SJCRH30 (cell line): ENCODE measurements around the gene NAV2. TPM values are rescaled to one million over a fixed set of nuclear protein-coding genes. Genes with fewer than 3 reads are reported as not detected.

Source experiments
- DNase-seq, 2 experiments: peaks; one replicate each; pipeline ENCODE4 v3.0.0-alpha.2; 2015 to 2020
- H3K27ac ChIP-seq: fragments of 250-450 bp; sonication (Bioruptor Pico); 2 replicates; pipeline ENCODE4 v1.5.1; 2020; ENCODE audit warnings: mild to moderate bottlenecking, moderate library complexity
- H3K27me3 ChIP-seq: fragments of 250-450 bp; sonication (Bioruptor Pico); 2 replicates; pipeline ENCODE4 v1.5.1; 2020; ENCODE audit warnings: mild to moderate bottlenecking, moderate library complexity
- H3K36me3 ChIP-seq: fragments of 250-450 bp; sonication (Bioruptor Pico); 2 replicates; pipeline ENCODE4 v1.5.1; 2020; ENCODE audit warnings: mild to moderate bottlenecking, moderate library complexity
- H3K4me1 ChIP-seq: fragments of 250-450 bp; sonication (Bioruptor Pico); 2 replicates; pipeline ENCODE4 v1.5.1; 2020; ENCODE audit warnings: mild to moderate bottlenecking, moderate library complexity
- H3K4me3 ChIP-seq: fragments of 250-450 bp; sonication (Bioruptor Pico); 2 replicates; pipeline ENCODE4 v1.5.1; 2020; ENCODE audit warnings: mild to moderate bottlenecking, moderate library complexity
- H3K9me3 ChIP-seq: fragments of 250-450 bp; sonication (Bioruptor Pico); replicated peaks from 2 replicates; pipeline ENCODE4 v1.5.1; 2020; ENCODE audit warnings: mild to moderate bottlenecking, moderate library complexity
- total RNA-seq: library from RNA; depleted of rRNA; stranded (reverse); fragments of >200 nt; shearing (Covaris generic); gene quantifications from 2 replicates; pipeline ENCODE4 v1.2.3, GENCODE V29; 2014

Gene NAV2
- total RNA-seq, 1 experiment from 2014 or later = 73.1 TPM

GRCh38 chr11:19697721-19698121, 14.9 kb upstream of the NAV2 start:
- Histone ChIP-seq H3K27me3 (no peaks in the 10 kb centered on the region), H3K9me3 (no peaks in the 10 kb centered on the region), H3K27ac (no peak overlapping the region), H3K4me3 (no peak overlapping the region), H3K36me3 (no peaks in the 10 kb centered on the region), H3K4me1 (peaks cover 9% of the 10 kb centered on the region; the same call in 1 of the 2 replicates)
- DNase-seq = peak in 1 of 2 experiments; percentile 40

DNA sequence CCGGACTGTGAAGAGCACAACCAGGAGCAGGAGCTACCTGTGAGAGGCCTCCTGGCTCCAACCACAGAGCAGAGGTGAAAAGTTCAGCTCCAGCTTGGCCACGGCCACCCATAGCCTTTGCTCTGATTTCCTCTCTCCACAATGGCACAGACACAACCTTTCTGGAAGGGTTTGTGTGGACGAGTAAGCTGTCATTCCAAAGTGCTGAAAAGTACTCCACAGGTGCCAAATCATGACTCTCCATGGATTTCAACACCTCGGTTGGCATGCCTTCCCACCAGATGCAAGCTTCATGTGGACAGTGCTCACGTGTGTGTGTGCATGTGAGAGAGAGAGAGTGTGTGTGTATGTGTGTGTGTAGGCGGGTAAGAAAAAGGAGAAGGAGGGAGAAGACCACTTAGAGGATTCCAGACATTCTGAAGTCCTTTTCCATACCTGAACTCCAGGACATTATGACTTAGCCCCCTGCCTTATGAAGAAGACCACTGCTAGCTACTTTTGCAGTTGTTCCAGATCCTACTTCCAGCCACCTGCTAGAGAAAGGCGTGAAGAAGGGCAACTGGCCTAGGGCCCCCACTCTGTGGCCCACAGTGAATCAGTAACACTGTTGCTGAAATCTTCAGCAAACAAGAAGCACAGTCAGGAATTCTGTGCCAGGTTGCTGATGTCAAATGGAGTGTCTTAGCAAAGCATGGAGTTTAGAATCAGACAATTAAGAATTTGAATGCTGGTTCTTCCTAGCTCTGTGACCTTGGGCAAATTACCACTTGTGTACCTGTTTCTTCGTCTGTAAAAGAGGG, 13.9 kb upstream of the NAV2 start:
- H3K4me1 ChIP-seq = peaks cover 9% of the 10 kb centered on the region; the same call in 1 of the 2 replicates
- H3K36me3 ChIP-seq = no peaks in the 10 kb centered on the region
- no peak for DNase-seq
- H3K27me3 ChIP-seq = no peaks in the 10 kb centered on the region
- no peaks in the 10 kb centered on the region for H3K9me3 ChIP-seq
- H3K27ac ChIP-seq = no peak overlapping the region
- no peak overlapping the region for H3K4me3 ChIP-seq

DNA sequence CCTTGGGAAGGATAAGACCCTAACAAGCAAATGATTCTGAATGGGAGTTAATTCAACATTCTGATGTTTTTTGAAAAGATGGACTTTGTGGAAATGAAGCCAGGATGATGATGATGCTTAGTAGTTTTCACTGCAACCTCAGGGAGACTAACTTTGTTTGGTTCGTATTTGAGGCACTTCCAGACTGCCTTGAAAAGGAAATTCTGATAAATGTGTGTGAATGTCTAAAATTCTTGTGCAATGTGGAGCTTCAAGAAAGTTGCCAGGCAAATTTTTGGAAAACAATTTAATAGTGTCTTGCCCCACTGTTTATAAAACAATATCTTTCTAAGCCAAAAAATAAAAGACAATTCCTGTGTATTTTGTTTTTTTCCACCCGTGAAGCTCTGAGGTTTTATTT, 11.2 kb upstream of the NAV2 start:
- Histone ChIP-seq H3K36me3 (no peaks in the 10 kb centered on the region), H3K27ac (no peak overlapping the region), H3K4me1 (peaks cover 12% of the 10 kb centered on the region; the same call in 1 of the 2 replicates), H3K4me3 (no peak overlapping the region), H3K27me3 (no peaks in the 10 kb centered on the region), H3K9me3 (no peaks in the 10 kb centered on the region)
- DNase-seq = no peak

DNA sequence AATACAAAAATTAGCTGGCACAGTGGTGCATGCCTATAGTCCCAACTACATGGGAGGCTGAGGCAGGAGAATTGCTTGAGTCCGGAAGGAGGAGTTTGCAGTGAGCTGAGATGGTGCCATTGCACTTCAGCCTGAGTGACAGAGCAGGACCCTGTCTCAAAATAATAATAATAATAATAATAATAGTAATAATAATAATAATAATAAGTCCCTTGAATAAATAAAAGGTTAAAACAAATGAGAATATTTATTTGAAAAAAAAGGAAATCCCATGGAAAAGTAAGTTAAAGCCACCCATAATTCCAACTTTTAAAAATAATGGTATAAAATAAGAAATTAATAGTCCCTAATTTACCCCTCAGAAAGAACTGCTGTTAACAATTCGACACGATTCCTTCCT, 10.0 kb upstream of the NAV2 start:
- Histone ChIP-seq H3K27ac (no peak overlapping the region), H3K9me3 (no peaks in the 10 kb centered on the region), H3K27me3 (no peaks in the 10 kb centered on the region), H3K36me3 (no peaks in the 10 kb centered on the region), H3K4me3 (no peak overlapping the region), H3K4me1 (peaks cover 10% of the 10 kb centered on the region; the same call in 1 of the 2 replicates)
- no peak for DNase-seq

GRCh38 chr11:19703211-19703610, 9.4 kb upstream of the NAV2 start:
- Histone ChIP-seq H3K4me1 (peaks cover 4% of the 10 kb centered on the region; the same call in 1 of the 2 replicates), H3K27ac (no peak overlapping the region), H3K9me3 (no peaks in the 10 kb centered on the region), H3K36me3 (no peaks in the 10 kb centered on the region), H3K4me3 (no peak overlapping the region), H3K27me3 (no peaks in the 10 kb centered on the region)
- no peak for DNase-seq

- DNase-seq = no peak
- no peak overlapping the region for H3K4me3 ChIP-seq
- no peaks in the 10 kb centered on the region for H3K27me3 ChIP-seq
- H3K9me3 ChIP-seq = no peaks in the 10 kb centered on the region
- no peaks in the 10 kb centered on the region for H3K36me3 ChIP-seq
- no peak overlapping the region for H3K27ac ChIP-seq
- 0 out of 2 replicates have a peak, but pooled peaks cover 2% of the 10 kb centered on the region for H3K4me1 ChIP-seq
Measured at GRCh38 chr11:19704213-19704612, 8.4 kb upstream of the NAV2 start.

- Histone ChIP-seq H3K27ac (no peak overlapping the region), H3K9me3 (no peaks in the 10 kb centered on the region), H3K27me3 (no peaks in the 10 kb centered on the region), H3K4me3 (no peak overlapping the region), H3K36me3 (no peaks in the 10 kb centered on the region), H3K4me1 (peaks cover 8% of the 10 kb centered on the region)
- DNase-seq = no peak
Measured at GRCh38 chr11:19705936-19706335, 6.7 kb upstream of the NAV2 start.

- Histone ChIP-seq H3K27me3 (no peaks in the 10 kb centered on the region), H3K27ac (peak overlapping the region; percentile 95), H3K4me3 (peak overlapping the region; percentile 61), H3K36me3 (no peaks in the 10 kb centered on the region), H3K9me3 (no peaks in the 10 kb centered on the region), H3K4me1 (peaks cover 31% of the 10 kb centered on the region)
- DNase-seq = peak; percentile 63 to 75
Measured at GRCh38 chr11:19711911-19712280, 741 bp upstream of the NAV2 start.

DNA sequence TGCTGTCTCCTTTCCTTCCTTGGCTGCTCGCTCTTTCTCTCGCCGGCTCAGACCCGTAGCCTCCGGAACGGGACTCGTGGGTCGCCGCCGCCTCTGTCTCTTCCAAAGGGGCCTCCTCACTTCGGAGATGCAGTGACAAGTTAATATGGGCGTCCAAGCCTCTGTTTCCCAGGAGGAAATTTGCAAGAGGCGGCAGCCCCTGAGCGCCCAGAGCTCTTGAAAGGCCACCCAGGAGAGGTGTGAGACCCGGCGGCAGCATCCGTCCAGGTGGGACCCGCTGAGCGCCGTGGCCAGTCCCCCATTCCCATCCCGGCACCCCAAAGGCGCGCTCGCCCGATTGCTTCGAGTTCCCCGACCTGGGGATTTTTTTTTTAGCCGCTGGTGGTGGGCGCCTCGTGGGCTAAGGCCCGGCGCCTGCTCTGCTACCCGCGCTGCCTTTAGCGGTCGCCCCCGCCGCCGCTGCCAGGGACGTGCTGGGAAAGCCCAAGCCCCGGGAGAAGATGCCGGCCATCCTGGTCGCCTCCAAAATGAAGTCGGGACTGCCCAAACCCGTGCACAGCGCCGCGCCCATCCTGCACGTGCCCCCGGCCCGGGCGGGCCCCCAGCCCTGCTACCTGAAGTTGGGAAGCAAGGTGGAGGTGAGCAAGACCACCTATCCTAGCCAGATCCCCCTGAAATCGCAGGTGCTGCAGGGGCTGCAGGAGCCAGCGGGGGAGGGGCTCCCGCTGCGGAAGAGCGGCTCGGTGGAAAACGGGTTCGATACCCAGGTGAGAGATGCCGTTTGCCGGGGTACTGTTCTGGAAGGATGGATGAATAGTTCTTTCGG, 772 bp downstream of the NAV2 start:
- Histone ChIP-seq H3K9me3 (no peaks in the 10 kb centered on the region), H3K4me1 (peaks cover 31% of the 10 kb centered on the region), H3K4me3 (peak overlapping the region; percentile 61), H3K36me3 (no peaks in the 10 kb centered on the region), H3K27me3 (no peaks in the 10 kb centered on the region), H3K27ac (no peak overlapping the region)
- DNase-seq = no peak

- Histone ChIP-seq H3K9me3 (no peaks in the 10 kb centered on the region), H3K27ac (no peak overlapping the region), H3K36me3 (no peaks in the 10 kb centered on the region), H3K4me3 (no peak overlapping the region), H3K4me1 (peaks cover 31% of the 10 kb centered on the region), H3K27me3 (no peaks in the 10 kb centered on the region)
- no peak for DNase-seq
Measured at GRCh38 chr11:19714022-19714386, 1.4 kb downstream of the NAV2 start.

- Histone ChIP-seq H3K27me3 (no peaks in the 10 kb centered on the region), H3K4me1 (peaks cover 31% of the 10 kb centered on the region), H3K4me3 (no peak overlapping the region), H3K9me3 (no peaks in the 10 kb centered on the region), H3K27ac (peak overlapping the region; percentile 61), H3K36me3 (no peaks in the 10 kb centered on the region)
- peak in 1 of 2 experiments; percentile 27 for DNase-seq
Measured at GRCh38 chr11:19714387-19715363, 2.0 kb downstream of the NAV2 start.

GRCh38 chr11:19715373-19715772, 2.7 kb downstream of the NAV2 start:
- Histone ChIP-seq H3K36me3 (no peaks in the 10 kb centered on the region), H3K4me1 (peaks cover 33% of the 10 kb centered on the region), H3K27me3 (no peaks in the 10 kb centered on the region), H3K27ac (peak overlapping the region; percentile 61), H3K4me3 (no peak overlapping the region), H3K9me3 (no peaks in the 10 kb centered on the region)
- DNase-seq = peak; percentile 71 to 81

- Histone ChIP-seq H3K4me3 (no peak overlapping the region), H3K4me1 (peaks cover 29% of the 10 kb centered on the region), H3K36me3 (no peaks in the 10 kb centered on the region; the same call in 1 of the 2 replicates), H3K9me3 (no peaks in the 10 kb centered on the region), H3K27me3 (no peaks in the 10 kb centered on the region), H3K27ac (no peak overlapping the region)
- DNase-seq = no peak
Measured at GRCh38 chr11:19718051-19718450, 5.4 kb downstream of the NAV2 start.

DNA sequence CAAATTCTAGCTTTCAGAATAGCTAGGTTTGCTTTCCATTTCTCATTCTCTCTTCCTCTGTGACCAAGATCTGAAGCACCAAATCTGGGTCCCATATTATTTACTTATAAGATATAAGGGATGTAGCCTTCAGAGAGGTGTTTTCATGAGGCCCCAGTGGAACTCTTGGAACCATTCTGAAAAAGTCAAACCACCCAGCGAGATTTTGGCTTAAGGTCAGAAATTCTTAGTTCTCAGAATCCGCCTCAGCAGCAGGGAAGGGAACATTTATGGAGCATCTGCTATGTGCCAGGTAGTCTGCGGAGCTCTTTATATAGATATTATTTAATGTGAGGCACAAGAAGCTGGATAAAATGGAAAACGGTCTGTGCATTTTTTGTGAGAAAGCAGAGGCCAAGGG, 6.3 kb downstream of the NAV2 start:
- Histone ChIP-seq H3K4me3 (no peak overlapping the region), H3K27me3 (no peaks in the 10 kb centered on the region), H3K4me1 (peaks cover 36% of the 10 kb centered on the region), H3K27ac (no peak overlapping the region), H3K36me3 (no peaks in the 10 kb centered on the region; the same call in 1 of the 2 replicates), H3K9me3 (no peaks in the 10 kb centered on the region)
- DNase-seq = no peak
